Heart left ventricle (tissue), 13 donors: Measurements from ENCODE around the gene MRC2.

Experiments
- CTCF ChIP-seq, 12 donors: fragments of 200-600 bp; sonication (generic) in 4 of 12; IDR thresholded peaks; one replicate each; pipeline versions ENCODE4 v1.5.0 to v1.8.0; 2018 to 2022; ENCODE audit warnings: antibody characterized with exemption in 12 of 12, mild to moderate bottlenecking in 5 of 12
- POLR2A ChIP-seq, 2 donors: fragments of 450-650 bp; IDR thresholded peaks; one replicate each; pipeline ENCODE4 v1.6.1; 2017; ENCODE audit warnings: antibody characterized with exemption in 2 of 2, mild to moderate bottlenecking in 2 of 2, moderate library complexity in 2 of 2
- donor health status: ischemic (EF 13 %, LVEDD 7.1; RV severe dilation, severe dysfunction).
- donor health status: DM: no; HTN: yes; CAD: no.
- donor health status: DM: no; HTN: no; CAD: no.
- donor health status: ischemic (EF 25% LVEDD 6.9; RV normal size, moderate dysfunction).
- donor health status: ischemic (EF 25% LVEDD 5.7; RV mildly dilated, moderate dysfunction).
- donor health status: ischemic (EF 35%, LVEDD 5.7; RV mildly dilated, moderate dysfunction).
- donor health status: nonischemic (EF 11% LVEDD 7.7; RV severe dilation, severe dysfunction).
- donor health status: DM: yes; HTN: yes; CAD: no.
- donor health status: PGD.
- donor health status: ischemic (EF 29% LVEDD 5.4; RV normal size, mild dysfunction).
- donor health status: nonischemic (EF 23%, LVEDD 6.1; RV moderate dilation, normal function).

GRCh38 chr17:62621223-62621622 lies 6.2 kb upstream of the MRC2 start:
- TF ChIP-seq POLR2A (IDR thresholded peaks at IDR 0.05), result no peak
- TF ChIP-seq CTCF (IDR thresholded peaks at IDR 0.05), result no peak
